Stimulated activated CD8-positive, alpha-beta memory T cell treated with anti-CD3 and anti-CD28 coated beads, Interleukin-4, amount 100 ng/mL, for 24 hours (primary cell): ENCODE data around the gene CCR5.
A peak's percentile ranks its signal among the peaks of the same experiment; 100 is the strongest.
"Not testable (repeated sequence)": the region's sequence is repeated elsewhere in the genome, so short reads cannot be mapped to it uniquely, and the experiment has no call there.

Experiments
- DNase-seq: peaks from one replicate; pipeline ENCODE4 v3.0.0-alpha.2; 2020; ENCODE audit warnings: low read depth

The CCR5 gene

GRCh38 chr3:46386205-46386604 is 15.5 kb downstream of the CCR5 start:
- no peak for DNase-seq

- DNase-seq: not testable (repeated sequence)
These were observed 18.1 kb downstream of the CCR5 start for GRCh38 chr3:46388847-46389246.

- DNase-seq: no peak
These were observed 18.6 kb downstream of the CCR5 start for GRCh38 chr3:46389306-46389705.

- DNase-seq: not testable (repeated sequence)
These were observed 20.8 kb downstream of the CCR5 start for GRCh38 chr3:46391526-46391925.

- DNase-seq: no peak
These were observed 22.3 kb downstream of the CCR5 start for GRCh38 chr3:46393011-46393410.

DNA sequence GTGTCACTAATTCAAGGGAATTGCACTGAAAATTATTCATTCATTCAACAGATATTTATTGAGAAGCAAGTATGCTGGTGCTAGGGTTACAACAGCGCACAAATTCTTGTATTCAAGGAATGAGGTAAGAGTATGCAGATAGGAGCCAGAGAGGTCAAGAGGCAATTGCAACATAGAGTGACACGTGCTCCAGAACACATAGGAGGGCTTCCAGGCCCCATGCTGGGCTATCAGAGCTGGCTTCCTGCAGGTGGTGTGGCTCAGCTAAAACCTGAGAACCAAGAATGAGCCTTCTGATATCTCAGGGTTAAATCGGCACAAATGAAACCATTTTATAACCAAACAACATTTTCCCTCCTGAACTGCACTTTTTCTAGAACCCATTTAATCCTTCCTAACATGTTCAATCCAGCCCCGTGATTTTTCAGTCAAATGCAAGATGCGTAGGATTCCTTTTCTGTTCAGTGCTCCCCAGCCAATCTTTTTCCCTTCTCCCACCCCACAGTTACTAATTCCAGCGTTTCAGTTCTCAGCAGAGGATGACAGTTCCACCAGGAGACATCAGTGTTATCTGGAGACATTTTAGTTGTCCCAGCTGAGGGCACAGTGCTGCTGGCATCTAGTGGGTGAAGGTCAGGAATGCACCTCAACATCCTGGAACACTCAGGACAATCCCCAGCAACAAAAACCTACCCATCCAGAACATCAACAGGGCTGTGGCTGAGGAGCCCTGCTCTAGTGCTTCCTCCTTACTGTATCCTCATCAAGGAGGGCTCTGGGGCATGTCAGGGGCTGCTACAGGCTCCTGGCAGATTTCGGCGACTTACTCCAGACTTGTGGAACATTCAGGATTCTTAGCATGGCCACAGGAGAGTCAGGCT is 23.0 kb downstream of the CCR5 start:
- DNase-seq: no peak

GRCh38 chr3:46395210-46395661 is 24.5 kb downstream of the CCR5 start:
- no peak for DNase-seq

- DNase-seq: no peak
These were observed 25.2 kb downstream of the CCR5 start for GRCh38 chr3:46395766-46396530.

DNA sequence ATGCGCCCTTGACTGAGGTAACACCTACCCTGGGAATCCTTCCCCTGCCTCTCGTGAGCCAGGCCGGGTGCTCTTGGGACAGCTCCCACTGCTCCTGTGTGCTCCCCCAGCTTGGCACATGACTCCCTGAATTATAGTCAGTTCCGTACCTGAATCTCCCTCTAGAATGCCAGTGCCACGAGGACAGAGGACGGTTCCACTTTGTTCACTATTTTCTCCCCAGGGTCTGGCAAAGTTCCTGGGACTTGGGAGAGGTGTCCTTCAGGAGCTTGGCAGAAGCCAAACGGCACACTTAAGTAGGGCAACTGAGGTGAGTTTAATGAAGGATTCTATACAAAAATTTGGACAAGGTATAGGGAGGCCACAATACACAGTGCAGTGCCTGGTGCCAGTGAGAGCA is 26.4 kb downstream of the CCR5 start:
- DNase-seq: no peak

GRCh38 chr3:46398186-46398955 is 27.6 kb downstream of the CCR5 start:
- no peak for DNase-seq

DNA sequence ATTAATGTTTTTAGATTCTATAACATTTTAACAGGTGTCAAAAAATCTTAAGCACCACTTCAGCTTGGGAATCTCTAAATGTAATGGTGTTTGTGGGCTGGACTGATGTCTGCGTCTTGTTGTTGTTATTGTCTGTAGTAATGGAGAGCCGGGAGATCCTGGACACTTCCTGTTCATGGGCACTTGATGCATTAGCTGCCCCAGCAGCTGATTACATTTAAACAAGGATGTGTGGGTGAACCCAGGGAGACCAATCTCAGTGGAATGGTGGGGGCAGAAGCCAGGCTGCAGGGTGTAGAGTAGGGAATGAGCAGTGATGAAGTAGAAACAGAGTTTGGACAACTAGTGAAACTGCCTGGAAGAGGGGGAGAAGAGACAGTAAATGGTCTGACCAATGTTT is 28.4 kb downstream of the CCR5 start:
- no peak for DNase-seq

GRCh38 chr3:46399557-46399956 is 28.8 kb downstream of the CCR5 start:
- no peak for DNase-seq

DNA sequence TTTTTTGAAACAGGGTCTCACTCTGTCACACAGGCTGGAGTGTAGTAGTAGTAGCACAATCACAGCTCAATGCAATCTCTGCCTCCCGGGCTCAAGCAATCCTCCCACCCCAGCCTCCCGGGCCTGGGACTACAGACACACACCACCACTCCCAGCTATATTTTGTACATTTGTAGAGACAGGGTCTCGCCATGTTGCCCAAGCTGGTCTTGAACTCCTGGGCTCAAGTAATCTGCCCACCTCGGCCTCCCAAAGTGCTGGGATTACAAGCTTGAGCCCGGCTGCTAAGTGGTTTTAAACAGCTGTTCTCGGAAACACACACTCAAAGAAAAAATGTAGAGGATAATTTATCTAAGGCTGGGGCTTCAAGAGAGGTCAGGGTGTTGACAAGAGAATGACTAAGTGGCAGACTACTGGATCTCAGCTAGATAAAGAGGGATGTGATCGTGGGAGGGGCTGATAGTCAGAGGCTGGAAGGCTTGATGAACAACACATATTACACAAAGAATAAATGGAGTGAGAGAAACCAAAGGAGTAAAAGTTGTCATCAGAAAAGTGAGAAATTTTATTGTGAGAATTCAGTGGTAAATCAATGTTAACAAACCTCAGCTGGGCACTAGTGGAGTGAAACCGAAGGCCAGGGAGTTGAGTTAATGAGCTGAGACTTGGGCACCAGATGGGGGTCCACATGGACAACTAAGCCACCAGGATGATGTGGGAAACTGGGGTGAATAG is 29.4 kb downstream of the CCR5 start:
- no peak for DNase-seq

- DNase-seq: no peak
These were observed 30.1 kb downstream of the CCR5 start for GRCh38 chr3:46400846-46401245.

GRCh38 chr3:46401579-46401978 is 30.8 kb downstream of the CCR5 start:
- DNase-seq: no peak

DNA sequence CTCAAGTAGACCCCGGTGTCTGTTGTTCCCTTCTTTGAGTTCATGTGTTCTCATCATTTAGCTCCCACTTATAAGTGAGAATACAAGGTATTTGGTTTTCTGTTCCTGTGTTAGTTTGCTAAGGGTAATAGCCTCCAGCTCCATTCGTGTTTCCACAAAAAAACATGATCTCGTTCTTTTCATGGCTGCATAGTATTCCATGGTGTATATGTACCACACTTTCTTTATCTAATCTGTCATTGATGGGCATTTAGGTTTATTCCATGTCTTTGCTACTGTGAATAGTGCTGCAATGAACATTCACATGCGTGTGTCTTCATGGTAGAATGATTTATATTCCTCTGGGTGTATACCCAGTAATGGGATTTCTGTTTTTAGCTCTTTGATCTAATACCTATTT is 32.2 kb downstream of the CCR5 start:
- not testable (repeated sequence) for DNase-seq

GRCh38 chr3:46405301-46406019 is 34.7 kb downstream of the CCR5 start:
- DNase-seq: no peak

- no peak for DNase-seq
These were observed 35.7 kb downstream of the CCR5 start for GRCh38 chr3:46406443-46406787.

- peak; percentile 14 for DNase-seq
These were observed 36.3 kb downstream of the CCR5 start, which contains the start of the genes CCR5AS and CCRL2 for GRCh38 chr3:46406788-46407611. Gene CCR5AS, minus strand, starts transcription at chr3:46407066. Gene CCRL2, plus strand, starts transcription at chr3:46407259. Its CDS starts 821 bp downstream, at chr3:46408080.

DNA sequence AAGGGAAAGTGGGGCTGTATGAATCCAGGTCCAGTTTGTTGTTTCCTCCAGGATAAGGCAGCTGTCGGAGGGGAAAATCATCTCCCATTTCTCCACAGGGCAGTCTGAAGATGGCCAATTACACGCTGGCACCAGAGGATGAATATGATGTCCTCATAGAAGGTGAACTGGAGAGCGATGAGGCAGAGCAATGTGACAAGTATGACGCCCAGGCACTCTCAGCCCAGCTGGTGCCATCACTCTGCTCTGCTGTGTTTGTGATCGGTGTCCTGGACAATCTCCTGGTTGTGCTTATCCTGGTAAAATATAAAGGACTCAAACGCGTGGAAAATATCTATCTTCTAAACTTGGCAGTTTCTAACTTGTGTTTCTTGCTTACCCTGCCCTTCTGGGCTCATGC is 37.2 kb downstream of the CCR5 start:
- no peak for DNase-seq
